HEK293 (cell line): ENCODE results near the gene KRT36.

ENCODE experiments used
- CTCF ChIP-seq: fragments of 450-650 bp; formaldehyde crosslinking; IDR thresholded peaks from 2 replicates; pipeline ENCODE4 v1.5.1; 2016; ENCODE audit warnings: missing biosample characterization, missing genetic modification characterization
- KLF1 ChIP-seq: fragments of 450-650 bp; formaldehyde crosslinking; IDR thresholded peaks from 2 replicates; pipeline ENCODE4 v1.5.1; 2016; ENCODE audit warnings: missing biosample characterization, missing genetic modification characterization
- PATZ1 ChIP-seq: fragments of 450-650 bp; formaldehyde crosslinking; IDR thresholded peaks from 2 replicates; pipeline ENCODE4 v1.5.1; 2016; ENCODE audit warnings: missing biosample characterization, missing genetic modification characterization
- PBX3 ChIP-seq: sonication (generic); formaldehyde crosslinking; IDR thresholded peaks from 2 replicates; pipeline ENCODE4 v1.8.1; 2022; ENCODE audit warnings: mild to moderate bottlenecking, moderate library complexity, missing genetic modification reagents
- ZBTB7A ChIP-seq: fragments of 450-650 bp; formaldehyde crosslinking; IDR thresholded peaks from 2 replicates; pipeline ENCODE4 v1.5.1; 2016; ENCODE audit warnings: low read depth, missing biosample characterization, missing genetic modification characterization
- ZNF138 ChIP-seq: fragments of 450-650 bp; formaldehyde crosslinking; IDR thresholded peaks from 2 replicates; pipeline ENCODE4 v1.5.1; 2016; ENCODE audit warnings: missing biosample characterization, missing genetic modification characterization, borderline replicate concordance
- ZNF280D ChIP-seq: fragments of 450-650 bp; formaldehyde crosslinking; IDR thresholded peaks from 2 replicates; pipeline ENCODE4 v1.5.1; 2016; ENCODE audit warnings: missing biosample characterization, missing genetic modification characterization
- ZNF571 ChIP-seq: fragments of 450-650 bp; formaldehyde crosslinking; IDR thresholded peaks from 2 replicates; pipeline ENCODE4 v1.5.0; 2017; ENCODE audit warnings: missing biosample characterization, missing genetic modification characterization
- ZNF792 ChIP-seq: fragments of 450-650 bp; formaldehyde crosslinking; IDR thresholded peaks from 2 replicates; pipeline ENCODE4 v1.5.1; 2016; ENCODE audit warnings: missing biosample characterization, missing genetic modification characterization
- ZSCAN18 ChIP-seq: fragments of 450-650 bp; formaldehyde crosslinking; IDR thresholded peaks from 2 replicates; pipeline ENCODE4 v1.5.1; 2016; ENCODE audit warnings: missing biosample characterization, missing genetic modification characterization

GRCh38 chr17:41498276-41498675, 8.6 kb upstream of the KRT36 start:
- TF ChIP-seq ZBTB7A (tag by site-specific recombination), result no peak
- no peak for TF ChIP-seq CTCF (tag by site-specific recombination)
- TF ChIP-seq ZNF138 (tag by site-specific recombination), result no peak
- TF ChIP-seq ZSCAN18 (tag by site-specific recombination), result no peak
- TF ChIP-seq PBX3 (CRISPR knock-in tag), result no peak
- TF ChIP-seq ZNF571 (tag by site-specific recombination), result no peak
- no peak for TF ChIP-seq ZNF280D (tag by site-specific recombination)
- TF ChIP-seq KLF1, result no peak
- TF ChIP-seq PATZ1 (tag by site-specific recombination), result no peak
- no peak for TF ChIP-seq ZNF792
